Measurements from ENCODE around the gene PDE7B. TPM values are rescaled to one million over a fixed set of nuclear protein-coding genes. Genes with fewer than 3 reads are reported as not detected.
A peak's percentile ranks its signal among the peaks of the same experiment; 100 is the strongest.

The PDE7B gene
- total RNA-seq, 1 donor, result 25.3 TPM

GRCh38 chr6:135921188-135921587 lies 69.7 kb downstream of the PDE7B start:
- no peak overlapping the region for H3K4me2 ChIP-seq (ENCODE audit: insufficient read depth, low read length)
- DNase-seq (ENCODE audit: insufficient read length, low spot score, missing footprints), result no peak
- H3K27ac ChIP-seq (ENCODE audit: low read depth, low read length), result peak overlapping the region; percentile 51
- no peaks in the 10 kb centered on the region for H3K9me3 ChIP-seq (ENCODE audit: low read depth, low read length)
- peak overlapping the region; percentile 16 for H2AFZ ChIP-seq (ENCODE audit: low read length)
- no peaks in the 10 kb centered on the region for H3K27me3 ChIP-seq (ENCODE audit: insufficient read depth, low read length)
- H3K4me3 ChIP-seq (ENCODE audit: insufficient read depth, low read length), result no peak overlapping the region
- peaks cover 30% of the 10 kb centered on the region for H3K4me1 ChIP-seq (ENCODE audit: insufficient read depth, low read length)
- H4K20me1 ChIP-seq (ENCODE audit: insufficient read depth, low read length), result no peaks in the 10 kb centered on the region
- H3K79me2 ChIP-seq (ENCODE audit: insufficient read depth, low read length), result peaks cover 6% of the 10 kb centered on the region
- no peaks in the 10 kb centered on the region for H3K36me3 ChIP-seq (ENCODE audit: insufficient read depth, low read length)
- no peak for TF ChIP-seq CTCF (IDR thresholded peaks at IDR 0.05; ENCODE audit: extremely low read depth, low read depth, low read length)

GRCh38 chr6:135922174-135922573 lies 70.7 kb downstream of the PDE7B start:
- peak overlapping the region; percentile 53 for H3K4me2 ChIP-seq (ENCODE audit: insufficient read depth, low read length)
- DNase-seq (ENCODE audit: insufficient read length, low spot score, missing footprints), result peak; percentile 46
- H2AFZ ChIP-seq (ENCODE audit: low read length), result no peak overlapping the region
- no peaks in the 10 kb centered on the region for H3K9me3 ChIP-seq (ENCODE audit: low read depth, low read length)
- no peak for TF ChIP-seq CTCF (IDR thresholded peaks at IDR 0.05; ENCODE audit: extremely low read depth, low read depth, low read length)
- no peaks in the 10 kb centered on the region for H4K20me1 ChIP-seq (ENCODE audit: insufficient read depth, low read length)
- H3K36me3 ChIP-seq (ENCODE audit: insufficient read depth, low read length), result no peaks in the 10 kb centered on the region
- peak overlapping the region; percentile 51 for H3K27ac ChIP-seq (ENCODE audit: low read depth, low read length)
- H3K4me3 ChIP-seq (ENCODE audit: insufficient read depth, low read length), result no peak overlapping the region
- H3K27me3 ChIP-seq (ENCODE audit: insufficient read depth, low read length), result no peaks in the 10 kb centered on the region
- H3K79me2 ChIP-seq (ENCODE audit: insufficient read depth, low read length), result peaks cover 6% of the 10 kb centered on the region
- peaks cover 30% of the 10 kb centered on the region for H3K4me1 ChIP-seq (ENCODE audit: insufficient read depth, low read length)

- H4K20me1 ChIP-seq (ENCODE audit: insufficient read depth, low read length), result no peaks in the 10 kb centered on the region
- H3K27me3 ChIP-seq (ENCODE audit: insufficient read depth, low read length), result no peaks in the 10 kb centered on the region
- H3K36me3 ChIP-seq (ENCODE audit: insufficient read depth, low read length), result no peaks in the 10 kb centered on the region
- peaks cover 30% of the 10 kb centered on the region for H3K4me1 ChIP-seq (ENCODE audit: insufficient read depth, low read length)
- no peak for TF ChIP-seq CTCF (IDR thresholded peaks at IDR 0.05; ENCODE audit: extremely low read depth, low read depth, low read length)
- H3K79me2 ChIP-seq (ENCODE audit: insufficient read depth, low read length), result peaks cover 6% of the 10 kb centered on the region
- peak overlapping the region; percentile 53 for H3K4me2 ChIP-seq (ENCODE audit: insufficient read depth, low read length)
- H2AFZ ChIP-seq (ENCODE audit: low read length), result peak overlapping the region; percentile 1
- no peak for DNase-seq (ENCODE audit: insufficient read length, low spot score, missing footprints)
- H3K4me3 ChIP-seq (ENCODE audit: insufficient read depth, low read length), result no peak overlapping the region
- H3K9me3 ChIP-seq (ENCODE audit: low read depth, low read length), result no peaks in the 10 kb centered on the region
- H3K27ac ChIP-seq (ENCODE audit: low read depth, low read length), result peak overlapping the region; percentile 51
These were observed 71.2 kb downstream of the PDE7B start for GRCh38 chr6:135922746-135923145.

- no peaks in the 10 kb centered on the region for H3K9me3 ChIP-seq (ENCODE audit: low read depth, low read length)
- TF ChIP-seq CTCF (IDR thresholded peaks at IDR 0.05; ENCODE audit: extremely low read depth, low read depth, low read length), result no peak
These were observed 81.2 kb downstream of the PDE7B start for GRCh38 chr6:135932651-135933050.

More at GRCh38 chr6:135932651-135933050, 81.2 kb downstream of the PDE7B start:
- no peak overlapping the region for H3K27ac ChIP-seq (ENCODE audit: low read depth, low read length)
- no peak for DNase-seq (ENCODE audit: insufficient read length, low spot score, missing footprints)
- H3K79me2 ChIP-seq (ENCODE audit: insufficient read depth, low read length), result peaks cover 5% of the 10 kb centered on the region
- H3K4me3 ChIP-seq (ENCODE audit: insufficient read depth, low read length), result no peak overlapping the region
- H4K20me1 ChIP-seq (ENCODE audit: insufficient read depth, low read length), result no peaks in the 10 kb centered on the region
- peak overlapping the region; percentile 2 for H2AFZ ChIP-seq (ENCODE audit: low read length)
- H3K27me3 ChIP-seq (ENCODE audit: insufficient read depth, low read length), result no peaks in the 10 kb centered on the region
- H3K4me1 ChIP-seq (ENCODE audit: insufficient read depth, low read length), result peaks cover 22% of the 10 kb centered on the region
- H3K36me3 ChIP-seq (ENCODE audit: insufficient read depth, low read length), result no peaks in the 10 kb centered on the region
- H3K4me2 ChIP-seq (ENCODE audit: insufficient read depth, low read length), result no peak overlapping the region

Measured in osteoblast (primary cell).